GM19099 (cell line): ENCODE measurements around the gene ZNF658.

Experiments used
- POLR2A ChIP-seq: IDR thresholded peaks from 3 replicates; pipeline ENCODE4 v1.6.1; 2011; ENCODE audit warnings: low read depth; ENCODE audit not compliant: insufficient read length; ENCODE audit errors: extremely low read depth

Gene ZNF658

GRCh38 chr9:66900490-66901131 lies at the start of gene ZNF658:
TSS of gene ZNF658 (plus strand) at chr9:66900725. CDS start at chr9:66903562, 2,837 bp downstream.
- peak; percentile 32 for TF ChIP-seq POLR2A
